ENCODE results near the gene RREB1.
A peak's percentile ranks its signal among the peaks of the same experiment; 100 is the strongest.

The RREB1 gene

GRCh38 chr6:7106752-7107577 lies 796 bp upstream of the RREB1 start:
- 0% methylated on average over 23 of the region's 66 CpGs for WGBS (ENCODE audit: insufficient coverage)
- peak overlapping the region; percentile 87 to 99 (median 93) for H3K4me3 ChIP-seq (ENCODE audit: control insufficient read depth in 1 of 7, extremely low read depth in 1 of 7, insufficient read depth in 4 of 7, low read depth in 2 of 7, low read length in 6 of 7)
- CTCF ChIA-PET: interaction anchor here (0.9 to 2.7 kb wide), 14 partner anchors 8 to 256 kb away, joined by 3 to 18 read pairs (median 4); no protein-coding TSS in a partner anchor
- peak overlapping the region; percentile 68 to 84 for H3K27ac ChIP-seq (ENCODE audit: insufficient read depth in 1 of 2, low read depth in 1 of 2, low read length in 2 of 2, poor library complexity in 1 of 2, severe bottlenecking in 2 of 2)
- POLR2A ChIA-PET: interaction anchor here (0.5 to 1.3 kb wide), 6 partner anchors 20 to 357 kb away, joined by 3 to 4 read pairs (median 3); no protein-coding TSS in a partner anchor
- H3K27me3 ChIP-seq (replicated peaks in 2 of 5; ENCODE audit: control insufficient read depth in 4 of 5, insufficient read depth in 5 of 5, low read length in 4 of 5): no peaks in the 10 kb centered on the region
- no peaks in the 10 kb centered on the region for H3K36me3 ChIP-seq (ENCODE audit: control insufficient read depth in 4 of 4, insufficient read depth in 4 of 4, low read length in 3 of 4)
- peaks cover 5 to 41% (median 26%) of the 10 kb centered on the region in 4 experiments for H3K4me1 ChIP-seq (ENCODE audit: control extremely low read depth in 1 of 4, control insufficient read depth in 4 of 4, insufficient read depth in 4 of 4, low read length in 3 of 4)
- H3K9me3 ChIP-seq (ENCODE audit: control extremely low read depth in 1 of 5, control insufficient read depth in 4 of 5, insufficient read depth in 2 of 5, low read depth in 1 of 5, low read length in 4 of 5): no peaks in the 10 kb centered on the region
- peak; percentile 85 to 93 (median 91) for DNase-seq

GRCh38 chr6:7108196-7108963 lies 619 bp downstream of the RREB1 start:
- Histone ChIP-seq H3K9me3 (ENCODE audit: control extremely low read depth in 1 of 5, control insufficient read depth in 4 of 5, insufficient read depth in 2 of 5, low read depth in 1 of 5, low read length in 4 of 5) (no peaks in the 10 kb centered on the region), H3K4me3 (ENCODE audit: control insufficient read depth in 1 of 7, extremely low read depth in 1 of 7, insufficient read depth in 4 of 7, low read depth in 2 of 7, low read length in 6 of 7) (peak overlapping the region; percentile 87 to 99 (median 93)), H3K27ac (ENCODE audit: insufficient read depth in 1 of 2, low read depth in 1 of 2, low read length in 2 of 2, poor library complexity in 1 of 2, severe bottlenecking in 2 of 2) (peak overlapping the region; percentile 68 to 84), H3K4me1 (ENCODE audit: control extremely low read depth in 1 of 4, control insufficient read depth in 4 of 4, insufficient read depth in 4 of 4, low read length in 3 of 4) (peaks cover 11 to 55% (median 38%) of the 10 kb centered on the region in 4 experiments), H3K27me3 (replicated peaks in 2 of 5; ENCODE audit: control insufficient read depth in 4 of 5, insufficient read depth in 5 of 5, low read length in 4 of 5) (no peaks in the 10 kb centered on the region), H3K36me3 (ENCODE audit: control insufficient read depth in 4 of 4, insufficient read depth in 4 of 4, low read length in 3 of 4) (no peaks in the 10 kb centered on the region)
- ChIA-PET POLR2A (interaction anchor here (0.6 to 1.0 kb wide), 5 partner anchors 16 to 165 kb away, joined by 3 to 4 read pairs (median 3); no protein-coding TSS in a partner anchor), CTCF (interaction anchor here (0.9 to 1.9 kb wide), 4 partner anchors 10 to 130 kb away, joined by 3 to 6 read pairs (median 3); no protein-coding TSS in a partner anchor)
- DNase-seq: peak in 2 of 3 donors; percentile 28 to 48
- WGBS (ENCODE audit: insufficient coverage): under 1% methylated on average over 64 of the region's 94 CpGs

GRCh38 chr6:7108964-7109836 lies 1.4 kb downstream of the RREB1 start:
- no peaks in the 10 kb centered on the region for H3K27me3 ChIP-seq (replicated peaks in 2 of 5; ENCODE audit: control insufficient read depth in 4 of 5, insufficient read depth in 5 of 5, low read length in 4 of 5)
- DNase-seq: peak in 2 of 3 donors; percentile 65 to 76
- peaks cover 11 to 63% (median 45%) of the 10 kb centered on the region in 4 experiments for H3K4me1 ChIP-seq (ENCODE audit: control extremely low read depth in 1 of 4, control insufficient read depth in 4 of 4, insufficient read depth in 4 of 4, low read length in 3 of 4)
- WGBS (ENCODE audit: insufficient coverage): 0% methylated on average over 54 of the region's 86 CpGs
- H3K9me3 ChIP-seq (ENCODE audit: control extremely low read depth in 1 of 5, control insufficient read depth in 4 of 5, insufficient read depth in 2 of 5, low read depth in 1 of 5, low read length in 4 of 5): no peaks in the 10 kb centered on the region
- POLR2A ChIA-PET: interaction anchor here (0.6 to 0.8 kb wide), 5 partner anchors 15 to 166 kb away, joined by 3 to 4 read pairs (median 3); no protein-coding TSS in a partner anchor
- CTCF ChIA-PET: interaction anchor here (0.9 to 9.6 kb wide), 3 partner anchors 18 to 130 kb away, joined by 3 to 83 read pairs (median 6); no protein-coding TSS in a partner anchor
- H3K4me3 ChIP-seq (ENCODE audit: control insufficient read depth in 1 of 7, extremely low read depth in 1 of 7, insufficient read depth in 4 of 7, low read depth in 2 of 7, low read length in 6 of 7): peak overlapping the region; percentile 87 to 99 (median 93)
- peak overlapping the region; percentile 68 to 84 for H3K27ac ChIP-seq (ENCODE audit: insufficient read depth in 1 of 2, low read depth in 1 of 2, low read length in 2 of 2, poor library complexity in 1 of 2, severe bottlenecking in 2 of 2)
- no peaks in the 10 kb centered on the region for H3K36me3 ChIP-seq (ENCODE audit: control insufficient read depth in 4 of 4, insufficient read depth in 4 of 4, low read length in 3 of 4)

- H3K4me1 ChIP-seq (ENCODE audit: control extremely low read depth in 1 of 4, control insufficient read depth in 4 of 4, insufficient read depth in 4 of 4, low read length in 3 of 4): peaks cover 11 to 73% (median 55%) of the 10 kb centered on the region in 4 experiments
Observed at GRCh38 chr6:7110092-7110792, 2.5 kb downstream of the RREB1 start.

GRCh38 chr6:7111095-7111690 lies 3.4 kb downstream of the RREB1 start:
- Histone ChIP-seq H3K4me3 (ENCODE audit: control insufficient read depth in 1 of 7, extremely low read depth in 1 of 7, insufficient read depth in 4 of 7, low read depth in 2 of 7, low read length in 6 of 7) (peak overlapping the region in 1 of 7 experiments; percentile 99), H3K4me1 (ENCODE audit: control extremely low read depth in 1 of 4, control insufficient read depth in 4 of 4, insufficient read depth in 4 of 4, low read length in 3 of 4) (peaks cover 11 to 75% (median 61%) of the 10 kb centered on the region in 4 experiments), H3K27ac (ENCODE audit: insufficient read depth in 1 of 2, low read depth in 1 of 2, low read length in 2 of 2, poor library complexity in 1 of 2, severe bottlenecking in 2 of 2) (no peak overlapping the region), H3K27me3 (replicated peaks in 2 of 5; ENCODE audit: control insufficient read depth in 4 of 5, insufficient read depth in 5 of 5, low read length in 4 of 5) (no peaks in the 10 kb centered on the region), H3K9me3 (ENCODE audit: control extremely low read depth in 1 of 5, control insufficient read depth in 4 of 5, insufficient read depth in 2 of 5, low read depth in 1 of 5, low read length in 4 of 5) (no peaks in the 10 kb centered on the region), H3K36me3 (ENCODE audit: control insufficient read depth in 4 of 4, insufficient read depth in 4 of 4, low read length in 3 of 4) (peaks cover 0 to 12% (median 0%) of the 10 kb centered on the region in 4 experiments)
- CTCF ChIA-PET: interaction anchor here (1.1 to 9.6 kb wide), 4 partner anchors 16 to 35 kb away, joined by 3 to 83 read pairs (median 4); no protein-coding TSS in a partner anchor
- POLR2A ChIA-PET: interaction anchor here (0.6 kb wide), 1 partner anchor 864 kb away, joined by 3 read pairs; no protein-coding TSS in a partner anchor
- DNase-seq: no peak
- 80% methylated on average over 3 of the region's 4 CpGs for WGBS (ENCODE audit: insufficient coverage)

More at GRCh38 chr6:7110092-7110792, 2.5 kb downstream of the RREB1 start:
- H3K36me3 ChIP-seq (ENCODE audit: control insufficient read depth in 4 of 4, insufficient read depth in 4 of 4, low read length in 3 of 4): peaks cover 0 to 3% (median 0%) of the 10 kb centered on the region in 4 experiments
- H3K27ac ChIP-seq (ENCODE audit: insufficient read depth in 1 of 2, low read depth in 1 of 2, low read length in 2 of 2, poor library complexity in 1 of 2, severe bottlenecking in 2 of 2): peak overlapping the region in 1 of 2 experiments; percentile 66
- WGBS (ENCODE audit: insufficient coverage): no CpG with 5 or more reads among the region's 6 CpGs
- H3K27me3 ChIP-seq (replicated peaks in 2 of 5; ENCODE audit: control insufficient read depth in 4 of 5, insufficient read depth in 5 of 5, low read length in 4 of 5): no peaks in the 10 kb centered on the region
- DNase-seq: no peak
- H3K9me3 ChIP-seq (ENCODE audit: control extremely low read depth in 1 of 5, control insufficient read depth in 4 of 5, insufficient read depth in 2 of 5, low read depth in 1 of 5, low read length in 4 of 5): no peaks in the 10 kb centered on the region
- H3K4me3 ChIP-seq (ENCODE audit: control insufficient read depth in 1 of 7, extremely low read depth in 1 of 7, insufficient read depth in 4 of 7, low read depth in 2 of 7, low read length in 6 of 7): peak overlapping the region in 5 of 7 experiments; percentile 1 to 99 (median 98)
- ChIA-PET POLR2A (no interaction called here), CTCF (interaction anchor here (1.2 to 9.6 kb wide), 3 partner anchors 17 to 36 kb away, joined by 3 to 83 read pairs (median 6); no protein-coding TSS in a partner anchor)

All from common myeloid progenitor, CD34-positive (primary cell).